Ishikawa (cell line): ENCODE measurements around the gene KRTAP5-4.

ENCODE experiments used
- CEBPB ChIP-seq: IDR thresholded peaks from 2 replicates; pipeline ENCODE4 v1.6.1; 2012
- CREB1 ChIP-seq: IDR thresholded peaks from 2 replicates; pipeline ENCODE4 v1.6.1; 2012; ENCODE audit warnings: low read depth
- EGR1 ChIP-seq: IDR thresholded peaks from 2 replicates; pipeline ENCODE4 v1.6.1; 2012
- EP300 ChIP-seq: IDR thresholded peaks from 2 replicates; pipeline ENCODE4 v1.6.1; 2012; ENCODE audit warnings: borderline replicate concordance
- FOXM1 ChIP-seq: IDR thresholded peaks from 2 replicates; pipeline ENCODE4 v1.6.1; 2012; ENCODE audit warnings: low read depth, borderline replicate concordance
- MAX ChIP-seq: IDR thresholded peaks from 2 replicates; pipeline ENCODE4 v1.6.1; 2012
- NFIC ChIP-seq: IDR thresholded peaks from 2 replicates; pipeline ENCODE4 v1.6.1; 2012
- RAD21 ChIP-seq: IDR thresholded peaks from 2 replicates; pipeline ENCODE4 v1.6.1; 2012; ENCODE audit warnings: low read depth
- REST ChIP-seq: IDR thresholded peaks from 2 replicates; pipeline ENCODE4 v1.6.1; 2012; ENCODE audit warnings: low read depth, mild to moderate bottlenecking
- TAF1 ChIP-seq: IDR thresholded peaks from 2 replicates; pipeline ENCODE4 v1.6.1; 2012; ENCODE audit warnings: low read depth, mild to moderate bottlenecking
- TCF12 ChIP-seq: IDR thresholded peaks from 2 replicates; pipeline ENCODE4 v1.6.1; 2012; ENCODE audit warnings: low read depth
- TEAD4 ChIP-seq: IDR thresholded peaks from 2 replicates; pipeline ENCODE4 v1.6.1; 2012
- USF1 ChIP-seq: IDR thresholded peaks from 2 replicates; pipeline ENCODE4 v1.6.1; 2012
- YY1 ChIP-seq: IDR thresholded peaks from 2 replicates; pipeline ENCODE4 v1.6.1; 2012; ENCODE audit warnings: low read depth
- ZBTB7A ChIP-seq: IDR thresholded peaks from 2 replicates; pipeline ENCODE4 v1.6.1; 2012; ENCODE audit warnings: low read depth

KRTAP5-4 gene

GRCh38 chr11:1668911-1669473, 47.1 kb upstream of the KRTAP5-4 start:
- TF ChIP-seq MAX = no peak
- TF ChIP-seq NFIC = no peak
- no peak for TF ChIP-seq ZBTB7A
- TF ChIP-seq USF1 = no peak
- TF ChIP-seq EGR1 = no peak
- no peak for TF ChIP-seq REST
- no peak for TF ChIP-seq RAD21
- no peak for TF ChIP-seq YY1
- TF ChIP-seq FOXM1 = no peak
- no peak for TF ChIP-seq TCF12
- TF ChIP-seq EP300 = no peak

GRCh38 chr11:1667906-1668305, 46.0 kb upstream of the KRTAP5-4 start:
- TF ChIP-seq USF1 (no peak), MAX (no peak), NFIC (no peak), TEAD4 (no peak), TCF12 (no peak), YY1 (no peak), CEBPB (no peak), TAF1 (no peak), CREB1 (no peak), EGR1 (no peak), REST (no peak)

- TF ChIP-seq REST (no peak), TAF1 (no peak), EP300 (no peak), YY1 (no peak), RAD21 (no peak), CREB1 (no peak), ZBTB7A (no peak), USF1 (no peak), EGR1 (no peak), MAX (no peak), NFIC (no peak), CEBPB (no peak), TEAD4 (no peak), FOXM1 (no peak), TCF12 (no peak)
These were observed 45.3 kb upstream of the KRTAP5-4 start for GRCh38 chr11:1667121-1667850.

- no peak for TF ChIP-seq YY1
- no peak for TF ChIP-seq REST
- TF ChIP-seq TEAD4 = no peak
- TF ChIP-seq EGR1 = no peak
- no peak for TF ChIP-seq TAF1
- no peak for TF ChIP-seq ZBTB7A
- no peak for TF ChIP-seq CEBPB
- no peak for TF ChIP-seq TCF12
- TF ChIP-seq NFIC = no peak
These were observed 43.4 kb upstream of the KRTAP5-4 start for GRCh38 chr11:1665313-1665712.
